DOHH2 (cell line): ENCODE measurements around the gene GFI1.

ENCODE experiments used
- CTCF ChIP-seq: fragments of 200-600 bp; sonication (generic); IDR thresholded peaks from one replicate; pipeline ENCODE4 v1.5.1; 2014; ENCODE audit warnings: antibody characterized with exemption, mild to moderate bottlenecking, low read depth, low read length; ENCODE audit not compliant: poor library complexity, severe bottlenecking
- EZH2phosphoT487 ChIP-seq: fragments of 200-600 bp; sonication (generic); IDR thresholded peaks from 2 replicates; pipeline ENCODE4 v1.6.1; 2017; ENCODE audit warnings: borderline replicate concordance, mild to moderate bottlenecking, antibody characterized with exemption, low read length, moderate library complexity, mixed read lengths

DNA sequence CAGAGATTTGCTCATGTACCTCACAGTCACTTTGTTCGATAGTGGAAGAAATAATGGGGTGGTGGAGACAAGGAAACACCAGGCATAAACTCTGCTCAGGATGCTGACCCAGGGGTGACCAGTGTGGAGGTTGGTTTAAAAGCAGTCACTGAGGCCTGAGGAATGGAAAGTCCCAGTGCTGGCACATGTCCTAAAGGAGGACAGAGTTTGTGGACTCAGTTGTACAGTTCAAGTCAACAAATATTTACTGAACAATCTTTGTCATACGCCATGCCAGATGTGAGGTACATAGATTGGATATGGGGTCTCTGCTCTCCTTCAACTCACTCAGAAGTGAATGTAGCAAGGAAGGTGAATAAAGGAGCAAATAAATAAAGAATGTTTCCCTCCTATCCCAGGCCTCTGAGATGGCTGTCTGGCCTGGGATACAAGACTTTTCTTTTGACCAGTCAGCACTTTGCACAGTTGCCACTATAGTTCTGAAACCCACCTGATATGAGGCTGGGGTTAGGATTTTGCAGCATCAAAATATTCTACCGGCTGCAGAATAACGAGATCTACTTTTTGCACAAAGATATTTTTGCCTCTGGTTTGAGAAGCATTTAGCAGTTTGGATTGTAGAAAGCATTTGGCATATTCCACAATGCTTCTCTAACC, 7.9 kb upstream of the GFI1 start:
- no peak for TF ChIP-seq CTCF
- no peak for TF ChIP-seq EZH2phosphoT487
